GM21423 (cell line): Measurements from ENCODE around the gene IQCN.
"Not testable (repeated sequence)": the region's sequence is repeated elsewhere in the genome, so short reads cannot be mapped to it uniquely, and the experiment has no call there.

Experiments
- ATAC-seq: cut with Tn5 transposase; IDR thresholded peaks from one replicate; pipeline ENCODE4 v1.9.1; 2021; ENCODE audit warnings: mild to moderate bottlenecking, moderate library complexity; ENCODE audit not compliant: unreplicated experiment

IQCN gene

GRCh38 chr19:18218159-18218558, 56.1 kb downstream of the IQCN start:
- no peak for ATAC-seq

GRCh38 chr19:18216789-18217188, 57.5 kb downstream of the IQCN start:
- no peak for ATAC-seq

GRCh38 chr19:18214779-18215433, 59.3 kb downstream of the IQCN start:
- ATAC-seq, result no peak

- no peak for ATAC-seq
Measured at GRCh38 chr19:18211683-18212082, 62.6 kb downstream of the IQCN start.

- ATAC-seq, result not testable (repeated sequence)
Measured at GRCh38 chr19:18209912-18210311, 64.3 kb downstream of the IQCN start.

- ATAC-seq, result no peak
Measured at GRCh38 chr19:18208098-18208951, 65.9 kb downstream of the IQCN start.
